ENCODE results near the gene LPIN1.

- TF ChIP-seq ZBTB7A (IDR thresholded peaks at IDR 0.05; ENCODE audit: low read depth) (no peak), TAF1 (IDR thresholded peaks at IDR 0.05; ENCODE audit: low read depth) (no peak), MAX (IDR thresholded peaks at IDR 0.05) (no peak), EP300 (IDR thresholded peaks at IDR 0.05; ENCODE audit: borderline replicate concordance) (no peak), CEBPB (IDR thresholded peaks at IDR 0.05) (no peak), EGR1 (IDR thresholded peaks at IDR 0.05) (no peak), RAD21 (IDR thresholded peaks at IDR 0.05; ENCODE audit: low read depth) (no peak), TCF12 (IDR thresholded peaks at IDR 0.05; ENCODE audit: low read depth) (no peak), REST (IDR thresholded peaks at IDR 0.05; ENCODE audit: low read depth) (no peak)
Observed at GRCh38 chr2:11787991-11788390, 41.6 kb downstream of the LPIN1 start.
